ENCODE results near the gene PXYLP1.

The PXYLP1 gene

DNA sequence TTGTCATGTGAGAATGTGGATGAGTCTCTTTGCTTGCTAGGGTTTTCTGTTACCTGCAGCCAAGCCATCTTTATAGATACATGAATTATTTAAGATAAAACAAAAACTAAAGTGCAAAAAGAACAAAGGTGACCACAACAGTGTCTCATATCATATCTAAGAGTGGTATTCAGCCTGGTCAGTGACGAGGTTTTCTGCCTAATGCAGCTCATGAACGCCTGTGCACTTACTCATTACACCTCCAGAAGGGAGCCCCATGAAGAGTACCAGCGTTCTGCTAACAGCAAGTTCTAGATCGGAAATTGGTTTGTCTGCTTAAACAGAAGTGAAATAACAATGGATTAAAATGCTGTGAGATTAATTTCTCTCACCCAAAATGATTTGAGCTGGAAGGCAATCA, 19.2 kb downstream of the PXYLP1 start:
- DNase-seq (ENCODE audit: low spot score) = no peak

DNA sequence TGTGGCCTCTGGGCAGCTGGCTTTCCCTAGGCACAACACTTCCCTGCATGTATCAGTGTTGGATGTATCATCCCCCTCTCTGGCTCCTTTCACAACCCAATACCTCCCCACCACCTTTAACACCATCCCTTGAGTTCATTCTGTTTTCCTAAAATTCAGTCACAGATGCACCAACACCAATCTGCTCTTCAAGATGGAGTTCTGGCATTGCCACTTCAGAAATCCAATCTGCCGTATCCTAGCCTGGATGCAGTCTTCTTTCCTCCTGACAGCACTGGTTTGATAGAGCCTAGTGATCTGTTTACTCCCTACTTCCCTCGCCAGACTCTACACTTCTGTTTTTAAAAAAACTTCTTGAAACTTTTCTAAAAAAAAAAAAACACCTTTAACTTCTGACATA, 21.7 kb downstream of the PXYLP1 start:
- DNase-seq (ENCODE audit: low spot score) = no peak

DNA sequence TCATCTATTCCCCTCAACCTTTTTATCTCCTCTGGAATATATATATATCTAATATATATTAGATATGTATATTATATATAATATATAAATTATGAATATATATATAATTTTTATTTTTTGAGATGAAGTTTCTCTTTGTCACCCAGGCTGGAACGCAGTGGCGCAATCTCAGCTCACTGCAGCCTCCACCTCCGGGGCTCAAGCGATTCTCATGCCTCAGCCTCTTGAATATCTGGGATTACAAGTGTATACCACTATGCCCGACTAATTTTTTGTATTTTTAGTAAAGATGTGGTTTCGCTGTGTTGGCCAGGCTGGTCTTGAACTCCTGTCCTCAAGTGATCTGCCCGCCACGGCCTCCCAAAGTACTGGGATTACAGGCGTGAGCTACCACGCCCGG, 22.2 kb downstream of the PXYLP1 start:
- DNase-seq (ENCODE audit: low spot score) = no peak

DNA sequence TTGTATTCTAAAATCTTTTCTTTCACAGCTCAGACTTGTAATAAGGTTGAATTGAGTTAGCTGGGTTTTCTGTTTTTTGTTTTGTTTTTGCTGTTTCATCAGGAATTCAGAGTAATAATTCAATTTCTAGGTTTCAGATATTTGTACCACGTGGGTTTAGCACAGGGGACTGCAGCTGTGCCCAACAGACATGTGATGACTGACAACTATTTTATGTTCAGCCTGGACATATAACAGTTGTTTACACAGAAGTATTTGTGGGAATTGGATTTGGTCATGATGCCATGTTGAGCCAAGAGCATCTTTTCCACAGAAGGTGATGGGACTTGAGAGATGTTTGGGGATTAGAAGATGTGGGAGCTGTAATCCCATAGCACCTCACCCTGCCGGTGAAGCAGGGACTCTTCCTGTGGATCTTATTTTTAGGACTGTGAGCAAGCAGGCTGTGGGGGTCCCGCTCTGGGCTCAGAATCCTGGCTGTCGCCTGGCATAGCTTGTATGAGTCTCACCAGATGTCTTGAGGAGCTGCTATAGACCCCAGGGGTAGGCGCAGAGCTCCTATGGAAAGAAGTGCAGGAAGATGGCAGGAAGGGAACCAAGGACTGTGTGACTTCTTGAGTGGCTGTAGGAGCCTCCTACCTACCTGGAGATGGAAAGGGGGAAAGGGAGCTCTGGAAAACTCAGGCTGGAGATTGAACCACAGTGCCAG, 23.7 kb downstream of the PXYLP1 start:
- DNase-seq (ENCODE audit: low spot score) = no peak

DNA sequence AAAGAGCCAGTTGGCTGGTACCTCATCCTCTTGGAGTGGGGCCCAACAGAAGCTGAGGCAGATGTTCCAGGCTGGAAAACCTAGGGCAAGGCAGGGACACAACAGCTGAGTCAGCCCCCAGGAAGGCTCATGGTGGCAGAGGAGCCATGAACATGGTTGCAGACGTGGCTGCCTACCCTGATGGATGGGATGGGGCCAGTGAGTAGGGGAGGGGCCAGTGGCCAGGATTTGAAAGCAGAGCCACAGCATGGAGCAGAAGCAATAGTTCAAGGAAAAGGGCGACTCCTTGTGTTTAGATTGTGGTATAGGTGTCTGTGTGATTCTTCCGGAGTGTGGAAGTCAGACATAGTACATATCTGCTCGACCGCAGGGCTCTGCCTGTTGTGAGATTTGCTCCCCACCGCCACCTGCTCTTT, 24.2 kb downstream of the PXYLP1 start:
- peak; percentile 47 for DNase-seq (ENCODE audit: low spot score)

DNA sequence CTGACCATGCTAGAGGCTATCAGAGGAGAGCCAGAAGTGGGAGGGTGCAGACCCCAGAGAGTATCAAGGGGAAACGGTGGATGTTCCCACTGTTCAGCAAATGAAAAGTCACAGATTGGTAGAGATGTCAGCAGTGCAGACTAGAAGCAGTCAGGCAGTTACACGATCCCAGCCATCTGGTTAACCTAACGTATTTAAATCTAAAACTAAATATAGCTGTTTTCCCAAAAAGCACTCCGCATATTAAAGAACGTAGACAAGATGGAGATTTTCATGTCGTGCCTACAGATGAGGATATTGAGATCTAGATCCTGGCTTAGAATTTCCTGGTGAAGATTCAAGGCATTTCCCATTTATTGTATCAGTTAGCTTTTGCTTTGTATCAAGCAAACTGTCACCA, 25.2 kb downstream of the PXYLP1 start:
- DNase-seq (ENCODE audit: low spot score) = no peak

DNA sequence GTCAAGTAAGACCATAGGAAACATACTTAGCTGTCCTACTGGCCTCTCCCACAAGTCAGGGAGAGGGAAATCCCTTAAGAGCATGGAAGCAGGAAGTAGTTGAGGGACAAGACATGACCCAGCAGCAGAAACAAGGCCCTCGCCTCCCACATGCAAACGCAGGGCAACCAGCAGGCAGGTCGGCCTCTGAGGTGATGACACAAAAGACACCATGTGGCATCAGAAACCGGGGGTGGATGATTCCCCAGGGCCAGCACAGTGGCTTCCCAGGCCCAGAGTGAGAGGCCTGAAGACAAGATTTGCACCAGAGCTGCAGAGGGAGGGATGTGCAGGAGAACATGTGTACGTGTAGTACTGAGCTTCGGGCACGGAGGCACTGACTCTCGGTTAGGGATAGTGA, 26.3 kb downstream of the PXYLP1 start:
- no peak for DNase-seq (ENCODE audit: low spot score)

DNA sequence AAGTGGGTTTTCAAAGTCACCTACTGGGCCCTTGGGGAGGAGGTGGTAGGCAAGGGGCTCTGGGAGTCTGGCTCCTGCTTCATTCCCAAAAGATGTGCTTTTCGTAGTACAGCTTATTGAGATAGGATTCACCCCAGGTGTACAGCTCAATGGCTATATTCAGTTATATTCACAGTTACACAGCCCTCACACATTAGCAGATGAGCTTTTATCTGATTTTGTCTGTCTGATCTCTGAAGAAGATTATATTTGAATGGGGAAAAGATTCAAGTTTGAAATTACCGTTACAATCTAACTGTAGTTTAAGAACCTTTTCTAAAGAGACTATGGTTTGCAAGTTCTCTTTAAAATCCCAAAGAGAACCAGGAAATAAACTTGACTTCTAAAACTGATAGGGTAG, 27.3 kb downstream of the PXYLP1 start:
- no peak for DNase-seq (ENCODE audit: low spot score)

DNA sequence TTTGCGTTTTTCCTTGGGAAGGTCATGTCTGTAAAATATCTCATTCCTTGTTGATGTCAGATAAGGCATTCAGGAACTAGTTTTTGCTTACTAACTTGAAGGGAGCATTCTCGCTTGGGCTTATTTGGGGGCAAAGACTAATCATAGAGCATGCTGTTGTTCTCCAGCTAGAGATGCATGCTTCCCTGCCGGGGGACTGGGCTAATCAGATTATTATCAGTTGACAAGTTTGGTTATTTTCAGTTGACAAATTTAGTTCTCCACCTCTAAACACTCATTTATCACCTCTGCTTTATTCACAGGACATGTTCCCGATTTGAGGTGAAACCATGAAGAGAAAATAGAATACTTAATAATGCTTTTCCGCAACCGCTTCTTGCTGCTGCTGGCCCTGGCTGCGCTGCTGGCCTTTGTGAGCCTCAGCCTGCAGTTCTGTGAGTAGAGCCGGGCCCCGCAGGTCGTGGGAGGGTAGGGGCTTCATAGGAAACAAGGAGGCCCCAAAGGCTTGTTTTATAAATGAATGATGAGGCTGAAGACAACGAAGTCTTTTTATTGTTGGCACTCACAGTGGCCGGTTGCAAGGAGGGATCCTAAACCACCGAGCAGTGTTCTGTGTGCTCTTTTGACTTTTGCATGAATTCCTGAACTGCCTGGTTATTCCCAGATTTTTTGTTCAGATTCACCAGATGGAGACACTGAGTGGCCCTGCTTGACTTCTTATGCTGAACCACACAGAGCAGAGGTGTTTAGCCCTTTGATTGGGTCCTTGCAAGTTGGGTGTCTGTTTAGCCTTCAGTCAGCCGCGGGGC, 28.4 kb downstream of the PXYLP1 start:
- no peak for DNase-seq (ENCODE audit: low spot score)

DNA sequence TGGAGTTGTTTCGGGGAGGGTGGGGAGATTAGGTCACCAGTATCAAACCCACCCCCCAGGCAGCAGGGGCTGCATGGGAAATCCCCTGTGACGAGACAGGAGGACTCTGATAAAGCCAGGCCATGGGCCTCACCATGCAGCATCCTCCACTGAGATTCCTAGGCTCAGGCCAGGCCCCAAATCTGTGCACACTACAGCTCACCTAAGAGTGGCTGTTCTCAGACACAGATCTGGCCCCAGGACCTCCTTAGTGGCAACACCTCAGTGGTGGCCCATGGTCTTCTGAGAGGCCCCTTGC, 29.0 kb downstream of the PXYLP1 start:
- no peak for DNase-seq (ENCODE audit: low spot score)

DNA sequence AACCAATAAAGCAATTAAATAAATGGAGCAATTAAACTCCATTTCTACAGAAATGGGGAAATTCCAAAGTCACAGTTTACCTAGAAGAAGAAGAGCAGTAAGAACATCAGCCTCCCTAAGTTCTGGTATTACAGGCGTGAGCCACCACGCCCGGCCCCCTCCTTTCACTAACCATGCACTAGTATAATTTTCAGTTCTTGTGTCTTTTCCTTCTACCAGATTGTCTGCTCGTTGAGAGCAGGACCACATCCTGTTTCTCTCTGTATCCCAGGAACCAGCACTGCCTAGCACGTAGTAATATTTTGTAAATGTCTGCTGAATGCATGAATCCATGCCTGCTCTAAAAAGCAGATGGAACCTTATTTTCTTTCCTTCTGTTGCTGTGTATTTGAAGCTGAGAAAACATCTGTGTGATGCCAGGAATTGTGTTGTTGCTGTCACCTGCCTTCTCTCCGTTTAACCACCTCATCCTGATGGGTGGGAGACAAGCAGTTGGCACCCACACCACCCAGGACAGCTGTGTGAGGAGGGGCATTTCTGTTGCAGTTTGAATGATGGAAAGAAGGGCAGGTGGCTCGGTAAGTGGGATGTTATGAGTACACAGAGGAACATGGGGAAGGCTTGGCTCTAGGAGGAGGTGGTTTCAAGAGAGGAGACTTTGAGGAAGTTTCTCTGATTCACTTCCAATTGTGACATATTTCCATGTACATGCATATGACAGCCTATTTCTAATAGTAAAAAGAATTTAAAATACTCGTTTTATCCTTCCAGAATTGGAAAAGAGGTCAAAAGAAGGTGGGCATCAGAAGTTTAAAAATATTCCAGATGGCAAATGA, 30.1 kb downstream of the PXYLP1 start:
- DNase-seq (ENCODE audit: low spot score) = no peak

DNA sequence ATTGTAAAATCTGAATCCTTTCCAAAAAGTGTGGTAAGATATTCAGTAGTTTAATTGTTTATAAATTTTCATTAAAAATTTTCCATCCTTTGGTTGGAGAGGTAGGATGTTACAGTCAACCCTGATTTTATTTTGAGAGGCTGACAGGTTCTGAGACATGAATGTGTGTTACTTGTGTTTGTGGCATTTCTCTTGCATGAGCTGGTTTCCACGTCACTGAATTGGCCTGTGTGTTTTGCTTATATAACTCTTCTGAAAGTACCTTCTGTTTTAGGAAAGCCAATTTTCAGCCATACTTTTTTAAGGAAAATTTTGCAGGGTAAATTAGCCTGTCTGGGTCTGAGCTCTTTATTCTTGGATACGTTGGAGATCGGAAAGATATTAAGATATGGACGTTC, 30.7 kb downstream of the PXYLP1 start:
- DNase-seq (ENCODE audit: low spot score) = peak; percentile 47

DNA sequence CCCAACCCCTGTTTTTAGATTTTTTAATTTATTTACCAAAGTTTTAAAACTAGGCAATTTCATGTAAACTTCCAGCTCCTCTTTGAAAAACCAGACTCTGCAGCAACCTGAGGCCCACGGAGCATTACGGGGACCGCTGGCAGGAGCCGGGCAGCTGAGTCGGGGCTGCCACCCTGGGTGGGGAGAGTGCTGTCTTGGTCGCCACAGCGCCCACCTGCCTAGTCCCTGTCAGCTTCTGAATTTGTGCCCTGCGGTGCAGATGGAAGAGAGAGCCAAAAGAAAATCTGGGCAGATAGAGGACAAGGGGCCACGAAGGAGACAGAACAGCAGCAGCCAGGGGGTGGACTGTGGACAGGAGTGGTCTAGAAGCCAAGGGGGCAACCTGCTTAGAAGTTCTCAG, 34.6 kb downstream of the PXYLP1 start:
- DNase-seq (ENCODE audit: low spot score) = no peak

DNA sequence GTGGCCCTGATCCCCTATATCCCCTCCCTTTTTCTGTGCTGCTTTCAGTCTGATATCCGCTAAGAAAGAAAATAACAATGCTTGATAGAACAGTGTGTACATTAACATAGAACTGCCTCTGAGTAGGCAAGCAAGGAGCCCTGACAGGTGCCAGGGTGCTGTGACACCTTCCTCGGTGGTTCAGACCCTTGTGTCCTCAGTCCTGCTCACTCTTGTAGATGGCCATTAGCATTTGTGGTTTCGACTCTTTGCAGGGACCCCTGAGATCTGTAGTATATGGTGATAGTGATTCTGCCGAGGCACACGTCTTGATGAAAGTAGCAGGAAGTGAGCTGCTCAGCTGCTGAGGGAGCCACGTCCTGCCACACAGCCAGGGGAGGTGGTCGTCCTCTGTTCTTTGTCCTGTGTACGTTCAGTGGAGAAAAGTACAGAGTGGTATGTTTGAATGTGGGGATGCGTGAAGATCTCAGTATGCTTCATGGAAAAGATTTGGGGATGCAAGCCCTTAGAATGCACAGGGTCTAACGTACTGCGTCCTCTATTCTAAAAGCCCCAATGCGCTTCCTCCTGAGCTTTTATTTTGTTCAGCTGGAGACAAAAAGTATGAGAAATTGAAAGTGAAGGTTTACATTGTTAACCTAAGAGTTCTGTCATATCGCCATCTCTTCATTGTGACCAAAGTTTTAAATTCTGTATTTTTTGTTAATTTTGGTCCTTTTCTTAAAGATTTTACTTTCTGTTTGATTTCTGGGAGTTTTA, 35.4 kb downstream of the PXYLP1 start:
- DNase-seq (ENCODE audit: low spot score) = no peak

DNA sequence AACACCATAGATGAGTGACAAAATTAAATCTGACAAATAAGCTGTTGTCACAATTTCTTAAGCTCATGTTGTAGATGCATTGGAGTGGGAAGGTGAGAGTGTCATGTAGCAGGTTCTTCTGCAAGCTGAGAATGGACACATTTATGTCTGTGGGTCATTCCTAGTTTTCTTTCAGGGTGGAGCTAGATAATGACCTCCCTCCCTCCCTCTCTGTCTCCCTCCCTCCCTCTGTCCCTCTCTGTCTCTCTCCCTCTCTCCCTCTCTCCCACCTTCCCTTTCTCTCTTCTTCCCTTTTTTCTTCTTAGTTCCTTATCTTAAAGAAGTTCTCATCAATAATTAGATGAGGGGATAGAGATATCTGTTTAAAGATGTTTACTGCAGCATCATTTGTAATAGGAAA, 36.0 kb downstream of the PXYLP1 start:
- DNase-seq (ENCODE audit: low spot score) = no peak

DNA sequence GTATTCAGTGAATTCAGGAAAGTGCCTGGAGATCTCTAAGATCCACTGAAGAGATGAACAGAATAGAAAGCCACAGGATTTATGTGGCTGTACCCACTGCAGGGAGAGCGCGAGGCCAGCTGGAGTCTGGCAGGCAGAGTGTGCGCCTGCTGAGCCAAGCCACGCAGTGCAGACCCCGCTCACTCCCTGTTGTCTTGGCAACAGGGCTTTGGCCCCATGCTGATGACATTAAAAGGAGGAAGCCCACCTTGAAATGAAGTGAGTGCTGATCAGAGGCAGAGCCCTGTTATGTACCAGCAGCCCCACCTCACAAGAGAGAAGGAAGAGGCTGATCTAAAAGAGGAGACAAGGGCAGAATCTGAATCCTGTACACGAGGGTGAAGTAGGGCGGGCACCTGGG, 36.7 kb downstream of the PXYLP1 start:
- DNase-seq (ENCODE audit: low spot score) = no peak

DNA sequence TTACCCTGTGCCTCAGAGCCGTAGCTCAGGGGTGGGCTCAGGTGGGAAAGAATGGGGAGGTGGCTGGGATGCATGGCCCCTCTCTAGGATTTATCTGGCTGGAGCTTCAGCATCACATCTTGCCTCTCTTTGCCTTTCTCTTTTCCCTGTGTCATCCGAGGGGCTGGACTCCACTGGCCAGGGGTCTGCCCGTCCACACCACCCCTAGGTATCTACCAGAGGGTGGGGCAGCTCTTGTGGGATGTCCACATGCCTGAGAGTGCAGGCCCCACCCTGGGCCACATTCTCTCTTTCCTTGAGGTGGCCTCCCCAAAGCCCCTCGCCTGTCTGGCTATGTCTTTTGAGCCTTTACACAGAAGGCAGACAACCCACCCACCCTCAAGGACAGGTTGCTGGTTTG, 37.2 kb downstream of the PXYLP1 start:
- DNase-seq (ENCODE audit: low spot score) = no peak

DNA sequence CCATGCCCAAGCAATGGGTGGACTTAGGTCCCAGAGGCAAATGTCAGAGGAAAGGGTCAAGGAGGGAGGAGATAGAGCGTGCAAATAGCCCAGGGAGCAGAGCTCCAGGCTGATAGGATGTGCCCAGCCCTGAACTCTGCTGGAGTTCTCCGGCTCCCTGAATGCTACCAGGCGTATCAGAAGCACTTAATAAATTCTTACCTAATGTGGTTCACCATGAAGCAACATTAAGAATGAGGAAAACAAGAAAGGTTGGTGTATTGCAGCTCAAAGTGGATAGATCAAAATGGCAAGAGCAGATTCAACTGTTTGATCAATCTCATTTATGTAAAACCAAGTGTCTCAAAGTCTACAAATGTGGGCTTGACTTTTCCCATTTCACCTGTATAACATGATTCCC, 38.3 kb downstream of the PXYLP1 start:
- DNase-seq (ENCODE audit: low spot score) = no peak

DNA sequence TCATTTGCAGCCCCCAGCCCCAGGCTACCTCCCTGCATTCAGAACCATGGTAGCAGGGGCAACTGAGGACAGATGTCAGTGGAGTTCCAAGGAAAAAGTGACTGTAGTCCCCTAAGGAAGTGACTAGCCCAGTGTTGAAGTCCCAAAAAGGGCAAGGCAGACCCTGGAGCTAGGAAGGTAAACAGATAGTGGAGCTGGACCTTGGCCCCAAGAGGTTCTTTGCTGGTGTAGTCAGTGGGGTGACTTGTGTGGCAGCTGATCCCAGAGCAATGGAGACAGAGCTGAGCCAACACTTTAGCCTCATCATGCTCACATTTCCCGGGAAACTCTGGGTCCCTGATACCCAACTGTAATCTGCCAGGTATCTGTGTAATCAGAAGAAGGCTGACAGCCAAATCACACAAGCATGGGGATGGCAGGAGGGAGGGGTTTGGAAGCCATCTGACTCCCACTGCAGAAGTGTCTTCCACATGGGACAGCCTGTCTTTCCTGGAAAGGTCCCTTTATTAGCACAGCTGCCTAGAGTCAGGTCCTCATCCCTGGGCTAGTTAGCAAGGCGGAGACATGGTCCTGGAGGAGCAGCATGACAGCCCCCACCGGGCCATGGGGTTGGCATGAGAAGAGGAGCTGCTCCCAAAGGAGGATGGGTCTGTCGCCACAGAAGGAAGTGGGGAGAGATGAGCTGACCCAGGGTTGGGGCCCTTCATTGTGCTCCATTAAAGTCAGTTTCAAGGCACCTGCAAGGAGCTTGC, 39.8 kb downstream of the PXYLP1 start:
- DNase-seq (ENCODE audit: low spot score) = no peak

DNA sequence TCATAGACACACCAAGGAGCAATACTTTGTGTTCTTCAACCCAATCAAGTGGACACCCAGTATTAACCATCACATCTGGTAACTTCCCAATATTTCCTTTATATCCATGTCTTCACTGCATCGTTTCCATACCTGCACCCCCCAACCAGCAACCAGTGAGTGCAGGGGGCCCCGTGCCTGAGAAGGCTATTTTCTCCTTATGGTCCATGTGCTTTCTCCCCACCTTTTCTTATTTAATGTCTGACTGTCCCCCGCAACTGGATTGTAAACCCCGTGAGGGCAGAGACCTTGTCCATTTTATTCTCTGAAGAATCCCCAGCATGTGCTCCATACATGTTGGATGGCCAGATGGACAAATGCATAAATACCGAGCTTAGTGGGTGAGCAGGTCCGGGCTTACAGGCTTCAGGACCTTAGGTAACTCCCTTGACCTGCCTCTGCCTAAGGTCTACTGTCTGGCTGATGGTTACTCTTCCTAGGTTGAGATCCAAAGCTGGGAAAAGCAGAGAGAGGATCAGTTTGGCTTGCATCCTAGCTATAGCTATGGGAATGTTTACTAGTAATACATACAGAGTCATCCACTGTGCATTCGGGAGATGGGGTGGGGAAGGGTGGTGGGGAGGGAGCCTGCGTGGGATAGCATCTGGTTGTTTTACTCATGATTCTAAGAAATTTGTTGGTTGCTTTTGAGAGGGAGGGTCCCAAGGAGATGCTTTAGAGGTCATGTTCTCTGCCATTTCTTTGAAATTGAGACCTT, 41.5 kb downstream of the PXYLP1 start:
- no peak for DNase-seq (ENCODE audit: low spot score)

All from hepatic stellate cell (primary cell).